BJ (cell line): Measurements from ENCODE around the gene SHISA9. TPM values are rescaled to one million over a fixed set of nuclear protein-coding genes. Genes with fewer than 3 reads are reported as not detected.

Experiments used
- CTCF ChIA-PET: fragments of 350-600 bp; formaldehyde crosslinking; extraction: SDS; loops from one replicate; lab custom pipeline; 2021; ENCODE audit warnings: antibody characterized with exemption, inconsistent platforms; lab: Yijun Ruan, JAX
- POLR2A ChIA-PET: fragments of 300-600 bp; sonication (Branson Sonifier 250); formaldehyde crosslinking; extraction: SDS; loops from one replicate; lab custom pipeline; 2021; ENCODE audit warnings: antibody characterized with exemption; lab: Charles Lee
- DNase-seq: peaks from one replicate; pipeline ENCODE4 v3.0.0-alpha.2; 2011; ENCODE audit warnings: low read depth
- H3K27me3 ChIP-seq: 2 replicates; pipeline ENCODE4 v1.6.0; 2011; ENCODE audit warnings: low read length; ENCODE audit not compliant: control insufficient read depth, insufficient read depth
- H3K36me3 ChIP-seq: 2 replicates; pipeline ENCODE4 v1.5.1; 2011; ENCODE audit warnings: low read length; ENCODE audit not compliant: control insufficient read depth, insufficient read depth
- H3K4me3 ChIP-seq: 2 replicates; pipeline ENCODE4 v1.5.1; 2011; ENCODE audit warnings: low read depth, mild to moderate bottlenecking, control low read depth, low read length
- CTCF ChIP-seq: IDR thresholded peaks from 2 replicates; pipeline ENCODE4 v1.5.1; 2011; ENCODE audit warnings: low read depth, mild to moderate bottlenecking, control low read depth, inconsistent platforms, low read length, moderate library complexity; ENCODE audit not compliant: insufficient read depth
- polyA plus RNA-seq: library from polyadenylated mRNA; depleted of rRNA; stranded (reverse); fragments of >200 nt; gene quantifications from 2 replicates; pipeline ENCODE4 v1.2.3, GENCODE V29; 2011

SHISA9 gene
- polyA plus RNA-seq, 1 experiment = not detected

GRCh38 chr16:12999368-12999767, 98.0 kb downstream of the SHISA9 start:
- no peak for DNase-seq
- no peaks in the 10 kb centered on the region for H3K36me3 ChIP-seq
- no peak for TF ChIP-seq CTCF
- no peaks in the 10 kb centered on the region for H3K27me3 ChIP-seq
- POLR2A ChIA-PET = no interaction called here
- H3K4me3 ChIP-seq = no peak overlapping the region
- CTCF ChIA-PET = no interaction called here

GRCh38 chr16:13005721-13006247, 104.4 kb downstream of the SHISA9 start:
- Histone ChIP-seq H3K36me3 (no peaks in the 10 kb centered on the region), H3K4me3 (no peak overlapping the region), H3K27me3 (no peaks in the 10 kb centered on the region)
- ChIA-PET CTCF (no interaction called here), POLR2A (no interaction called here)
- TF ChIP-seq CTCF = no peak
- DNase-seq = no peak

- POLR2A ChIA-PET = no interaction called here
Observed at GRCh38 chr16:13012601-13013000, 111.2 kb downstream of the SHISA9 start.

GRCh38 chr16:13013043-13013442, 111.6 kb downstream of the SHISA9 start:
- CTCF ChIA-PET = interaction anchor here (0.6 kb wide), 1 partner anchor 861 kb away, joined by 3 read pairs; no protein-coding TSS in a partner anchor

More at GRCh38 chr16:13012601-13013000, 111.2 kb downstream of the SHISA9 start:
- H3K27me3 ChIP-seq = no peaks in the 10 kb centered on the region
- no peak for DNase-seq
- H3K36me3 ChIP-seq = no peaks in the 10 kb centered on the region
- no peak for TF ChIP-seq CTCF
- CTCF ChIA-PET = interaction anchor here (0.6 kb wide), 1 partner anchor 861 kb away, joined by 3 read pairs; no protein-coding TSS in a partner anchor
- H3K4me3 ChIP-seq = no peak overlapping the region

GRCh38 chr16:13014476-13014875, 113.1 kb downstream of the SHISA9 start:
- ChIA-PET POLR2A (no interaction called here), CTCF (no interaction called here)
- H3K27me3 ChIP-seq = no peaks in the 10 kb centered on the region
- H3K36me3 ChIP-seq = no peaks in the 10 kb centered on the region
- TF ChIP-seq CTCF = no peak
- H3K4me3 ChIP-seq = no peak overlapping the region
- no peak for DNase-seq

More at GRCh38 chr16:13013043-13013442, 111.6 kb downstream of the SHISA9 start:
- no peak overlapping the region for H3K4me3 ChIP-seq
- POLR2A ChIA-PET = no interaction called here
- H3K36me3 ChIP-seq = no peaks in the 10 kb centered on the region
- H3K27me3 ChIP-seq = no peaks in the 10 kb centered on the region
- TF ChIP-seq CTCF = no peak
- no peak for DNase-seq
